Lower lobe of right lung (tissue), 2 donors: Measurements from ENCODE around the gene TTC28. TPM values are rescaled to one million over a fixed set of nuclear protein-coding genes. Genes with fewer than 3 reads are reported as not detected.

Experiments
- ATAC-seq, 2 donors: fragments of 200-7000 bp; cut with Tn5 transposase; one replicate each; pipeline ENCODE4 v1.9.1; 2020 to 2022; ENCODE audit warnings: mild to moderate bottlenecking in 2 of 2, moderate library complexity in 2 of 2
- DNase-seq: peaks from one replicate; pipeline ENCODE4 v3.0.0-alpha.2; 2020
- H3K27ac ChIP-seq: fragments of 200-600 bp; one replicate; pipeline ENCODE4 v1.8.0; 2022
- H3K27me3 ChIP-seq: fragments of 200-600 bp; one replicate; pipeline ENCODE4 v1.8.0; 2022; ENCODE audit warnings: low read depth
- H3K36me3 ChIP-seq: fragments of 200-600 bp; one replicate; pipeline ENCODE4 v1.8.0; 2022; ENCODE audit warnings: mild to moderate bottlenecking
- H3K4me1 ChIP-seq: fragments of 200-600 bp; one replicate; pipeline ENCODE4 v1.8.0; 2022
- H3K4me3 ChIP-seq: fragments of 200-600 bp; one replicate; pipeline ENCODE4 v1.8.0; 2022; ENCODE audit warnings: mild to moderate bottlenecking
- H3K9me3 ChIP-seq: fragments of 200-600 bp; one replicate; pipeline ENCODE4 v1.8.0; 2022
- CTCF ChIP-seq: fragments of 200-600 bp; IDR thresholded peaks from one replicate; pipeline ENCODE4 v1.8.0; 2022; ENCODE audit warnings: antibody characterized with exemption, mild to moderate bottlenecking
- intact Hi-C: fragments of 100-400 bp; cut with DNase I; formaldehyde crosslinking; loops from one replicate; pipeline ENCODE4 v1.11.0; 2022
- total RNA-seq: library from RNA; stranded (reverse); fragmentation: NEBNext Ultra II Directional; extraction: Animal tissue kit (Norgen Biotek cat#: 25700); gene quantifications from one replicate; pipeline ENCODE4 v1.2.1, GENCODE V29; 2021
- donor health status: DM: no; HTN: yes; CAD: no; lungs with severe emphysema.

TTC28 gene
- total RNA-seq, 1 donor from 2014 or later = 39.6 TPM

GRCh38 chr22:28058036-28058435 is 621.6 kb downstream of the TTC28 start:
- Histone ChIP-seq H3K4me3 (no peak overlapping the region), H3K27me3 (no peaks in the 10 kb centered on the region), H3K36me3 (no peaks in the 10 kb centered on the region), H3K4me1 (no peaks in the 10 kb centered on the region), H3K27ac (no peak overlapping the region), H3K9me3 (no peaks in the 10 kb centered on the region)
- no peak for TF ChIP-seq CTCF
- DNase-seq (no peak), ATAC-seq (no peak)
- intact Hi-C loops = loop anchor here (10.0 kb wide), 1 partner anchor 537 kb away; no protein-coding TSS in a partner anchor

- H3K4me3 ChIP-seq = no peak overlapping the region
- H3K36me3 ChIP-seq = no peaks in the 10 kb centered on the region
- H3K4me1 ChIP-seq = peaks cover 13% of the 10 kb centered on the region
- DNase-seq = no peak
- intact Hi-C loops = loop anchor here (10.0 kb wide), 1 partner anchor 540 kb away; no protein-coding TSS in a partner anchor
- no peak for TF ChIP-seq CTCF
- H3K9me3 ChIP-seq = no peaks in the 10 kb centered on the region
- H3K27me3 ChIP-seq = no peaks in the 10 kb centered on the region
- ATAC-seq = no peak
- no peak overlapping the region for H3K27ac ChIP-seq
These were observed 624.8 kb downstream of the TTC28 start for GRCh38 chr22:28054819-28055208.

DNA sequence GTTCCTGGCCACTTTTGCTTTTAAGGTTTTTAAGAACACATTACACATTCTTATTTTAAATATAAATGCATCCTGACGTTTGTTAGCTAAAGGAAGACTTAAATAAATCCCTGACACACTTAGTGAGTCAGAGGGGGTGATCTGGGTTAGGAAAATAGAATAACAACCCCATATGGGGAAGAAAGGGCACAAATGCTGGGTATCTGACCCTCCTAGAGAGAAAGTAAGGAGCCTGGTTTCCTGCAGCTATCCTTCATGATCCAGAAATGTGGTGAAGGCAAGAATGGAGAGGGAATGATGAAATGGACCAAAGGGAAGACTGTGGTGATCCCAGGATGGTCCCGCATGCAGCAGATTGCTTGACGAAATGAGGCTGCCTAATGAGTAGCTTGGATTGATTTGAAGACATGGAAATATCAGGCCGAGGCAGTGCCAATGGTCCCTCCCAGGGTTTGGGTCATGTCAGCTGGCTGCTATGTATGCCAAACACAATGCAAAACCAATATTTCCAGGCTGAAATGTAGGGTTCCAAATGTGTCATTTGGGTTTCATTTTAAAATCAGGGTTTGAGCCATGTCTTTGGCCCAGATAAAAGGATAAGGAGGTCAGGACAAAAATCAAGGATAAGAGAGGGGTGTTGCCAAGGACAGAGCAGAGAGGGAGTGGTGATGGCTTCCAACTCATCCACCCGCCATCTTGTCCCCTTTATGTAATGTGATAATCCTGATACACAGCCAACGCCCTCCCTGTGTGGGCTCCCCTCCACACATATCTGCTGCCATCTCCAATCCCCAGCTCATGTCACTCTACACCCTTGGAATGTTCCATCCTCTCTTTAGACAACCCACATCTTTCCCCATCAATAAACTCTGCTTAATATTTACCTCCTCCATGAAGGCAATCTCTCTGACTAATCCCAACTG is 625.5 kb downstream of the TTC28 start:
- no peaks in the 10 kb centered on the region for H3K27me3 ChIP-seq
- H3K27ac ChIP-seq = no peak overlapping the region
- no peaks in the 10 kb centered on the region for H3K36me3 ChIP-seq
- no peak for TF ChIP-seq CTCF
- H3K4me1 ChIP-seq = peaks cover 19% of the 10 kb centered on the region
- no peaks in the 10 kb centered on the region for H3K9me3 ChIP-seq
- no peak for DNase-seq
- H3K4me3 ChIP-seq = no peak overlapping the region
- ATAC-seq = no peak
- intact Hi-C loops = loop anchor here (10.0 kb wide), 1 partner anchor 541 kb away; no protein-coding TSS in a partner anchor

- intact Hi-C loops = loop anchor here (10.0 kb wide), 1 partner anchor 542 kb away; no protein-coding TSS in a partner anchor
- H3K36me3 ChIP-seq = no peaks in the 10 kb centered on the region
- TF ChIP-seq CTCF = no peak
- H3K4me1 ChIP-seq = peaks cover 32% of the 10 kb centered on the region
- ATAC-seq = no peak
- no peaks in the 10 kb centered on the region for H3K9me3 ChIP-seq
- no peak for DNase-seq
- no peak overlapping the region for H3K4me3 ChIP-seq
- H3K27me3 ChIP-seq = no peaks in the 10 kb centered on the region
- no peak overlapping the region for H3K27ac ChIP-seq
These were observed 626.8 kb downstream of the TTC28 start for GRCh38 chr22:28052825-28053269.

DNA sequence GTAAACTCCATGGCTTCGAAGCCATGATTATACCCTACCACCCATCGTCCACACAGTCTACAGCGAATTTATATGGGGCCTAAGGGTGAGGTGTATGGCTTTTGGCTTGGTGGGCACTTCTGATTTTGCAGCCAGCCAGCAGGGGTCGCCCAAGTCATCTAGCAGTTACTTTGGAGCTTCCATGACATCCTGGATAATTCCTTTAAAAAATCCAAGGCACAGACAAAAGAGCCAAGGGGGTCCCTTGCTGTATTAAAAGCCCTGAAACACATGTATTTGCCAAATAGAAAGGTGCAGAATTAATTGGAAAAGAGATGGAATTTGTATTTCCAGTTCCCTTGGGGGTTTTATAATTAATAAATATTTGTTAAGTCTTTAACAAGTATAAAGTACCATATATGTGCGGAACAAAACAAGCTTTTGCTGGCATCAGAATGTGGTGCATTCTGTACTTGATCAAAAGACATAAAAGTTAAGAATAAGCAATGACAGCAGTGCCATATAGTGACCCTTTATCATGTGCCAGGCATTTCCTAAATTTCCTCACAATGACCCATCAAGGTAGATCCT is 627.8 kb downstream of the TTC28 start:
- ATAC-seq (peak; percentile 63 to 74), DNase-seq (no peak)
- H3K4me3 ChIP-seq = no peak overlapping the region
- TF ChIP-seq CTCF = peak; percentile 86
- peak overlapping the region; percentile 8 for H3K27ac ChIP-seq
- intact Hi-C loops = loop anchor here (10.0 kb wide), 1 partner anchor 543 kb away; no protein-coding TSS in a partner anchor
- no peaks in the 10 kb centered on the region for H3K27me3 ChIP-seq
- no peaks in the 10 kb centered on the region for H3K36me3 ChIP-seq
- H3K4me1 ChIP-seq = peaks cover 32% of the 10 kb centered on the region
- no peaks in the 10 kb centered on the region for H3K9me3 ChIP-seq
